ENCODE data around the gene ADAMTSL1. TPM values are rescaled to one million over a fixed set of nuclear protein-coding genes. Genes with fewer than 3 reads are reported as not detected.

Gene ADAMTSL1
- total and polyA plus RNA-seq, 12 donors = 0.37 to 5.2 (median 1.9) TPM

GRCh38 chr9:18672706-18673105, 198.8 kb downstream of the ADAMTSL1 start:
- DNase-seq = no peak
- intact Hi-C loops (cut with DNase I) = no loop called here

GRCh38 chr9:18673179-18673578, 199.2 kb downstream of the ADAMTSL1 start:
- Histone ChIP-seq H3K4me1 (peaks cover 0 to 26% (median 9%) of the 10 kb centered on the region in 9 donors), H3K27ac (no peak overlapping the region), H3K27me3 (no peaks in the 10 kb centered on the region), H3K4me3 (no peak overlapping the region), H3K9me3 (no peaks in the 10 kb centered on the region), H3K36me3 (no peaks in the 10 kb centered on the region)
- TF ChIP-seq CTCF (IDR thresholded peaks at IDR 0.05) = no peak
- DNase-seq (no peak), ATAC-seq (no peak)
- WGBS, 2 donors = 86 to 91% methylated on average over 4 of the region's 4 CpGs
- intact Hi-C loops (cut with DNase I) = no loop called here

More at GRCh38 chr9:18672706-18673105, 198.8 kb downstream of the ADAMTSL1 start:
- Histone ChIP-seq H3K4me1 (peaks cover 0 to 26% (median 9%) of the 10 kb centered on the region in 9 donors), H3K27me3 (no peaks in the 10 kb centered on the region), H3K4me3 (no peak overlapping the region), H3K36me3 (no peaks in the 10 kb centered on the region), H3K9me3 (no peaks in the 10 kb centered on the region), H3K27ac (no peak overlapping the region)
- TF ChIP-seq CTCF (IDR thresholded peaks at IDR 0.05) = no peak
- no peak for ATAC-seq

GRCh38 chr9:18675332-18675731, 201.4 kb downstream of the ADAMTSL1 start:
- no peaks in the 10 kb centered on the region for H3K36me3 ChIP-seq
- DNase-seq = no peak
- intact Hi-C loops (cut with DNase I) = no loop called here
- H3K9me3 ChIP-seq = no peaks in the 10 kb centered on the region
- H3K4me3 ChIP-seq = no peak overlapping the region
- ATAC-seq = peak in 2 of 8 donors; percentile 33 to 72
- no peak for TF ChIP-seq CTCF (IDR thresholded peaks at IDR 0.05)
- WGBS, 2 donors = 82 to 87% methylated on average over 1 of the region's 1 CpG
- H3K4me1 ChIP-seq = peaks cover 0 to 35% (median 12%) of the 10 kb centered on the region in 9 donors
- no peak overlapping the region for H3K27ac ChIP-seq
- no peaks in the 10 kb centered on the region for H3K27me3 ChIP-seq

- ATAC-seq = no peak
- no peaks in the 10 kb centered on the region for H3K27me3 ChIP-seq
- H3K27ac ChIP-seq = no peak overlapping the region
- no peak for TF ChIP-seq CTCF (IDR thresholded peaks at IDR 0.05)
- peaks cover 0 to 35% (median 12%) of the 10 kb centered on the region in 9 donors for H3K4me1 ChIP-seq
- DNase-seq = no peak
- intact Hi-C loops (cut with DNase I) = no loop called here
- no peaks in the 10 kb centered on the region for H3K36me3 ChIP-seq
- H3K4me3 ChIP-seq = no peak overlapping the region
- H3K9me3 ChIP-seq = no peaks in the 10 kb centered on the region
Observed at GRCh38 chr9:18675973-18676372, 202.0 kb downstream of the ADAMTSL1 start.
